HepG2 (cell line): ENCODE results near the gene EPHX1. TPM values are rescaled to one million over a fixed set of nuclear protein-coding genes. Genes with fewer than 3 reads are reported as not detected.
A peak's percentile ranks its signal among the peaks of the same experiment; 100 is the strongest.

Source experiments
- ATF5 ChIP-seq: sonication (generic); formaldehyde crosslinking; IDR thresholded peaks from 2 replicates; pipeline ENCODE4 v1.4.0; 2020; ENCODE audit warnings: mild to moderate bottlenecking, low read depth, missing genetic modification reagents
- BORCS8-MEF2B ChIP-seq: sonication (generic); formaldehyde crosslinking; IDR thresholded peaks from 2 replicates; pipeline ENCODE4 v1.8.0; 2022; ENCODE audit warnings: mild to moderate bottlenecking, missing genetic modification reagents
- CCAR2 ChIP-seq: fragments of 200-400 bp; formaldehyde crosslinking; optimal IDR thresholded peaks from 2 replicates; pipeline ENCODE3; 2018; ENCODE audit warnings: low read depth, mild to moderate bottlenecking, low read length, moderate library complexity
- DRAP1 ChIP-seq: IDR thresholded peaks from 2 replicates; pipeline ENCODE4 v1.6.1; 2016; ENCODE audit warnings: missing genetic modification reagents, missing compliant biosample characterization
- ELF4 ChIP-seq: sonication (generic); formaldehyde crosslinking; IDR thresholded peaks from 2 replicates; pipeline ENCODE4 v1.5.0; 2020; ENCODE audit warnings: missing genetic modification reagents, mild to moderate bottlenecking, moderate library complexity, borderline replicate concordance
- KDM5A ChIP-seq: fragments of 200-600 bp; sonication (generic); IDR thresholded peaks from 2 replicates; pipeline ENCODE4 v1.7.0; 2018; ENCODE audit warnings: antibody characterized with exemption, mild to moderate bottlenecking, low read length, borderline replicate concordance
- MNT ChIP-seq: fragments of 450-650 bp; IDR thresholded peaks from 2 replicates; pipeline ENCODE4 v1.6.1; 2016
- NBN ChIP-seq: fragments of 450-650 bp; conservative IDR thresholded peaks from 2 replicates; pipeline ENCODE4 v1.6.1; 2017
- NKX3-1 ChIP-seq: sonication (generic); formaldehyde crosslinking; IDR thresholded peaks from 2 replicates; pipeline ENCODE4 v1.5.0; 2020; ENCODE audit warnings: missing genetic modification reagents
- NR2F6 ChIP-seq, 2 experiments: IDR thresholded peaks; 2 replicates each; pipeline ENCODE4 v1.6.1; 2016; ENCODE audit warnings: antibody characterized with exemption in 1 of 2, mild to moderate bottlenecking in 1 of 2
- PAX8 ChIP-seq: sonication (generic); formaldehyde crosslinking; IDR thresholded peaks from 2 replicates; pipeline ENCODE4 v1.8.0; 2022; ENCODE audit warnings: mild to moderate bottlenecking, missing genetic modification reagents, borderline replicate concordance
- PHF8 ChIP-seq: sonication (generic); formaldehyde crosslinking; IDR thresholded peaks from 2 replicates; pipeline ENCODE4 v1.5.0; 2020; ENCODE audit warnings: missing genetic modification reagents
- REPIN1 ChIP-seq: sonication (generic); formaldehyde crosslinking; IDR thresholded peaks from 2 replicates; pipeline ENCODE4 v1.8.0; 2022; ENCODE audit warnings: missing genetic modification reagents, low read depth, mild to moderate bottlenecking, borderline replicate concordance
- TAF1 ChIP-seq: sonication (generic); formaldehyde crosslinking; IDR thresholded peaks from 2 replicates; pipeline ENCODE4 v1.4.0; 2020; ENCODE audit warnings: missing genetic modification reagents
- TBX3 ChIP-seq: fragments of 450-650 bp; IDR thresholded peaks from 2 replicates; pipeline ENCODE4 v1.6.1; 2017; ENCODE audit warnings: antibody characterized with exemption, mild to moderate bottlenecking, inconsistent platforms, borderline replicate concordance
- ZNF468 ChIP-seq: sonication (generic); formaldehyde crosslinking; IDR thresholded peaks from 2 replicates; pipeline ENCODE4 v1.8.0; 2022; ENCODE audit warnings: mild to moderate bottlenecking, moderate library complexity, missing genetic modification reagents
- ZNF496 ChIP-seq: sonication (generic); formaldehyde crosslinking; IDR thresholded peaks from 2 replicates; pipeline ENCODE4 v1.8.1; 2023; ENCODE audit warnings: mild to moderate bottlenecking, moderate library complexity, missing genetic modification reagents; ENCODE audit not compliant: insufficient replicate concordance
- ZNF530 ChIP-seq: sonication (generic); formaldehyde crosslinking; IDR thresholded peaks from 2 replicates; pipeline ENCODE4 v1.5.0; 2020; ENCODE audit warnings: low read depth, mild to moderate bottlenecking, missing genetic modification reagents
- ZNF569 ChIP-seq: sonication (generic); formaldehyde crosslinking; IDR thresholded peaks from 2 replicates; pipeline ENCODE4 v1.5.0; 2020; ENCODE audit warnings: mild to moderate bottlenecking, missing genetic modification reagents, moderate library complexity, borderline replicate concordance
- ZNF724P ChIP-seq: sonication (generic); formaldehyde crosslinking; IDR thresholded peaks from 2 replicates; pipeline ENCODE4 v1.8.0; 2022; ENCODE audit warnings: missing genetic modification reagents, borderline replicate concordance
- ZNF772 ChIP-seq: sonication (generic); formaldehyde crosslinking; IDR thresholded peaks from 2 replicates; pipeline ENCODE4 v1.5.0; 2020; ENCODE audit warnings: mild to moderate bottlenecking, missing genetic modification reagents
- polyA plus RNA-seq, 8 experiments: library from polyadenylated mRNA; depleted of rRNA in 3 of 8; stranded (reverse) in 7 of 8; unstranded in 1 of 8; fragments of >200 nt; fragmentation: Illumina TruSeq in 4 of 8; extraction: Trizol in 4 of 8; gene quantifications; 2 replicates each; pipeline versions ENCODE4 v1.2.1 to v1.2.3, GENCODE V29; 2011 to 2016; ENCODE audit warnings: low read depth in 4 of 8, missing spikeins in 1 of 8, mixed read lengths in 1 of 8; ENCODE audit not compliant: insufficient read depth in 1 of 8
- total RNA-seq, 5 experiments: library from RNA; depleted of rRNA; stranded (reverse); fragments of >200 nt; fragmentation: Illumina TruSeq; extraction: Trizol; gene quantifications; 2 replicates each; pipeline ENCODE4 v1.2.3, GENCODE V29; 2016; ENCODE audit warnings: low read depth in 1 of 5
- TF ChIP-seq, protein P1 (sequence below): sonication (generic); formaldehyde crosslinking; IDR thresholded peaks from 2 replicates; pipeline ENCODE4 v1.4.0; 2020; ENCODE audit warnings: mild to moderate bottlenecking, missing genetic modification reagents
- TF ChIP-seq, protein P2 (sequence below): sonication (generic); formaldehyde crosslinking; IDR thresholded peaks from 2 replicates; pipeline ENCODE4 v1.8.0; 2022; ENCODE audit warnings: missing genetic modification reagents, mild to moderate bottlenecking, inconsistent platforms, borderline replicate concordance

The EPHX1 gene
- total and polyA plus RNA-seq, 2 of the 13 experiments (the other 11 are each of a cell fraction or from before 2014, with no cell fraction given): 27.7 to 36.5 TPM

GRCh38 chr1:225767634-225768540 is 42.0 kb upstream of the EPHX1 start (continued):
- TF ChIP-seq ATF5 (CRISPR knock-in tag) (no peak), ZNF468 (CRISPR knock-in tag) (no peak), PHF8 (CRISPR knock-in tag) (no peak), ZNF569 (CRISPR knock-in tag) (no peak), ZNF496 (CRISPR knock-in tag) (no peak), NBN (no peak), MNT (no peak), NR2F6 (IDR thresholded peaks at IDR 0.05) (peak; percentile 88), NR2F6 (CRISPR knock-in tag; IDR thresholded peaks at IDR 0.05) (peak; percentile 84), KDM5A (no peak; the same call in 1 of the 2 replicates), ZNF772 (CRISPR knock-in tag) (peak; percentile 46; the same call in 1 of the 2 replicates), CCAR2 (no peak), ZNF724P (CRISPR knock-in tag) (no peak), TBX3 (no peak; the same call in 1 of the 2 replicates), ELF4 (CRISPR knock-in tag) (no peak), ZNF530 (CRISPR knock-in tag) (no peak), NKX3-1 (CRISPR knock-in tag) (no peak), BORCS8-MEF2B (CRISPR knock-in tag) (peak; percentile 53; the same call in 1 of the 2 replicates), TAF1 (CRISPR knock-in tag) (no peak; the same call in 1 of the 2 replicates), PAX8 (CRISPR knock-in tag) (no peak), DRAP1 (CRISPR knock-in tag) (no peak), REPIN1 (CRISPR knock-in tag) (peak; percentile 65; the same call in 1 of the 2 replicates)
- TF ChIP-seq, protein P1, sequence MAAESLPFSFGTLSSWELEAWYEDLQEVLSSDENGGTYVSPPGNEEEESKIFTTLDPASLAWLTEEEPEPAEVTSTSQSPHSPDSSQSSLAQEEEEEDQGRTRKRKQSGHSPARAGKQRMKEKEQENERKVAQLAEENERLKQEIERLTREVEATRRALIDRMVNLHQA: no peak
- TF ChIP-seq, protein P2, sequence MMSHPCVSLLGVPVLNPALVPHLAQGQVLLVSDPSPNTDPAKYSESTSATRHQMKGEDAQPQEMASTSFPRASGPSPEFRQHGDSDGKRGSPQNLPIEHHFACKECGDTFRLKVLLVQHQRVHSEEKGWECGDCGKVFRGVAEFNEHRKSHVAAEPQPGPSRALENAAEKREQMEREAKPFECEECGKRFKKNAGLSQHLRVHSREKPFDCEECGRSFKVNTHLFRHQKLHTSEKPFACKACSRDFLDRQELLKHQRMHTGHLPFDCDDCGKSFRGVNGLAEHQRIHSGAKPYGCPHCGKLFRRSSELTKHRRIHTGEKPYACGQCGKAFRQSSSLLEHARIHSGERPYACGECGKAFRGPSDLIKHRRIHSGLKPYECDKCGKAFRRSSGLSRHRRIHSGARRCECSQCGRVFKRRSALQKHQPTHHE (CRISPR knock-in tag): no peak
